ENCODE measurements around the gene STAG1.
A peak's percentile ranks its signal among the peaks of the same experiment; 100 is the strongest.
"Not testable (repeated sequence)": the region's sequence is repeated elsewhere in the genome, so short reads cannot be mapped to it uniquely, and the experiment has no call there.

Gene STAG1

GRCh38 chr3:136518102-136518501 lies 234.1 kb downstream of the STAG1 start:
- no peak for TF ChIP-seq CTCF (conservative IDR thresholded peaks at IDR 0.05; ENCODE audit: control insufficient read depth, insufficient read depth, low read depth, low read length)
- H3K4me3 ChIP-seq (ENCODE audit: control insufficient read depth, low read depth, low read length): no peak overlapping the region
- DNase-seq (ENCODE audit: low read depth): no peak

GRCh38 chr3:136516656-136517055 lies 235.5 kb downstream of the STAG1 start:
- no peak for DNase-seq (ENCODE audit: low read depth)
- H3K4me3 ChIP-seq (ENCODE audit: control insufficient read depth, low read depth, low read length): no peak overlapping the region
- TF ChIP-seq CTCF (conservative IDR thresholded peaks at IDR 0.05; ENCODE audit: control insufficient read depth, insufficient read depth, low read depth, low read length): no peak

- DNase-seq (ENCODE audit: low read depth): no peak
- TF ChIP-seq CTCF (conservative IDR thresholded peaks at IDR 0.05; ENCODE audit: control insufficient read depth, insufficient read depth, low read depth, low read length): no peak
- no peak overlapping the region for H3K4me3 ChIP-seq (ENCODE audit: control insufficient read depth, low read depth, low read length)
Observed at GRCh38 chr3:136516095-136516494, 236.1 kb downstream of the STAG1 start.

GRCh38 chr3:136514533-136514932 lies 237.6 kb downstream of the STAG1 start:
- H3K4me3 ChIP-seq (ENCODE audit: control insufficient read depth, low read depth, low read length); DNase-seq (ENCODE audit: low read depth): not testable (repeated sequence)

DNA sequence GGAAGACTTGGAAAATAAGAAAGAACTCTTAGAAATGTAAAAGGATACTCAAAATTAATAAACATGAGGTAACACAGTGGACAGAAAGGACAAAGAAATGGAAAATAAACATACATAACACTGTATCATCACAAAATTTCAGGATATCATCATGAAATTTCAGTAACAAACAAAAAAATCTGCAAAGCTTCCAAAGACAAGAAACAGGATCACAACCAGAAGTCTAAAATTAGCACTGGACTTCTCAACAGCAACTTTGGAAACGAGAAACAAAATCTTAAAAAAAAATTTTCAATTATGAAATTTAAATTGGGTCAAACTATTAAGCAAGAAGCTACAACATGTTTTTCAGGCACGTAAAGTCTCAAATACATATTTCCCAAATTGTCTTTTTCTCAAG lies 238.8 kb downstream of the STAG1 start:
- DNase-seq (ENCODE audit: low read depth): no peak
- TF ChIP-seq CTCF (conservative IDR thresholded peaks at IDR 0.05; ENCODE audit: control insufficient read depth, insufficient read depth, low read depth, low read length): no peak
- H3K4me3 ChIP-seq (ENCODE audit: control insufficient read depth, low read depth, low read length): no peak overlapping the region

GRCh38 chr3:136512381-136512780 lies 239.8 kb downstream of the STAG1 start:
- TF ChIP-seq CTCF (conservative IDR thresholded peaks at IDR 0.05; ENCODE audit: control insufficient read depth, insufficient read depth, low read depth, low read length): no peak
- H3K4me3 ChIP-seq (ENCODE audit: control insufficient read depth, low read depth, low read length): no peak overlapping the region
- DNase-seq (ENCODE audit: low read depth): peak; percentile 68

GRCh38 chr3:136505676-136506075 lies 246.5 kb downstream of the STAG1 start:
- H3K4me3 ChIP-seq (ENCODE audit: control insufficient read depth, low read depth, low read length): no peak overlapping the region
- DNase-seq (ENCODE audit: low read depth): no peak
- TF ChIP-seq CTCF (conservative IDR thresholded peaks at IDR 0.05; ENCODE audit: control insufficient read depth, insufficient read depth, low read depth, low read length): no peak

Measured in fibroblast of mammary gland (primary cell).